OCI-LY7 (cell line): ENCODE data around the gene DNAH7.

Experiments
- EZH2phosphoT487 ChIP-seq: fragments of 200-600 bp; sonication (generic); IDR thresholded peaks from 2 replicates; pipeline ENCODE4 v1.6.1; 2018; ENCODE audit warnings: low read depth, borderline replicate concordance, mild to moderate bottlenecking, mixed run types, antibody characterized with exemption, low read length, moderate library complexity, mixed read lengths
- TF ChIP-seq, protein P1 (sequence below): fragments of 200-600 bp; sonication (generic); conservative IDR thresholded peaks from 2 replicates; pipeline ENCODE4 v1.5.1; 2014; ENCODE audit warnings: mild to moderate bottlenecking, antibody characterized with exemption, low read length, moderate library complexity, mixed read lengths

DNA sequence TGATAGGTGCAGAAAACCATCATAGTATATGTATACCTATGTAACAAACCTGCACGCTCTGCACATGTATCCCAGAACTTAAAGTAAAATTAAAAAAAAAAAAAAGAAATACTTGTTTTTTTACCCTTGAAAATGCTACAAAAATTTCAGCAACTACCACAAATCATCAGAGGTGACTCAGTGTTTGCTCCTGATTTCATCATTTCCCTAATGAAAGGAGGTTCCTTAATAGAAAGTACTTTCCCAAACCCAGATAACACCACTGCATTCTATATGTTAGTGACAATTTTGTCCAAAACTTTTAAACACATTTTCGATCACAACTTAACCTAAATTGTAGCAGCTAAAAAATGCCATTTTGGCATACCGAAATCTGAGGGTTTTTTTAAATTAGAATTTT, 248.3 kb downstream of the DNAH7 start:
- no peak for TF ChIP-seq EZH2phosphoT487
- TF ChIP-seq, protein P1, sequence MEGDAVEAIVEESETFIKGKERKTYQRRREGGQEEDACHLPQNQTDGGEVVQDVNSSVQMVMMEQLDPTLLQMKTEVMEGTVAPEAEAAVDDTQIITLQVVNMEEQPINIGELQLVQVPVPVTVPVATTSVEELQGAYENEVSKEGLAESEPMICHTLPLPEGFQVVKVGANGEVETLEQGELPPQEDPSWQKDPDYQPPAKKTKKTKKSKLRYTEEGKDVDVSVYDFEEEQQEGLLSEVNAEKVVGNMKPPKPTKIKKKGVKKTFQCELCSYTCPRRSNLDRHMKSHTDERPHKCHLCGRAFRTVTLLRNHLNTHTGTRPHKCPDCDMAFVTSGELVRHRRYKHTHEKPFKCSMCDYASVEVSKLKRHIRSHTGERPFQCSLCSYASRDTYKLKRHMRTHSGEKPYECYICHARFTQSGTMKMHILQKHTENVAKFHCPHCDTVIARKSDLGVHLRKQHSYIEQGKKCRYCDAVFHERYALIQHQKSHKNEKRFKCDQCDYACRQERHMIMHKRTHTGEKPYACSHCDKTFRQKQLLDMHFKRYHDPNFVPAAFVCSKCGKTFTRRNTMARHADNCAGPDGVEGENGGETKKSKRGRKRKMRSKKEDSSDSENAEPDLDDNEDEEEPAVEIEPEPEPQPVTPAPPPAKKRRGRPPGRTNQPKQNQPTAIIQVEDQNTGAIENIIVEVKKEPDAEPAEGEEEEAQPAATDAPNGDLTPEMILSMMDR = no peak
